PFSK-1 (cell line): ENCODE results near the gene PRKCE.

Experiments used
- POLR2AphosphoS5 ChIP-seq: IDR thresholded peaks from 2 replicates; pipeline ENCODE4 v1.6.1; 2012; ENCODE audit warnings: low read depth, mild to moderate bottlenecking, control low read depth, low read length, moderate library complexity
- REST ChIP-seq, 2 experiments: IDR thresholded peaks; 2 replicates each; pipeline versions ENCODE4 v1.6.1 to v1.8.0; 2011 to 2012; ENCODE audit warnings: low read depth in 2 of 2, low read length in 2 of 2, control low read depth in 1 of 2, inconsistent platforms in 1 of 2, mild to moderate bottlenecking in 1 of 2, moderate library complexity in 1 of 2; ENCODE audit not compliant: insufficient read depth in 1 of 2
- SIN3A ChIP-seq: IDR thresholded peaks from 2 replicates; pipeline ENCODE4 v1.6.1; 2012; ENCODE audit warnings: mild to moderate bottlenecking, low read length, moderate library complexity, borderline replicate concordance; ENCODE audit not compliant: insufficient read depth
- TAF1 ChIP-seq: IDR thresholded peaks from 2 replicates; pipeline ENCODE4 v1.6.1; 2012; ENCODE audit warnings: low read length, control low read depth, borderline replicate concordance; ENCODE audit not compliant: insufficient read depth

- no peak for TF ChIP-seq REST (IDR thresholded peaks at IDR 0.05; ENCODE audit: insufficient read depth in 1 of 2, low read depth in 2 of 2, low read length in 2 of 2)
- no peak for TF ChIP-seq TAF1
- TF ChIP-seq SIN3A = no peak
- no peak for TF ChIP-seq POLR2AphosphoS5
Observed at GRCh38 chr2:45602624-45603023, 48.9 kb upstream of the PRKCE start.
